Stimulated activated CD4-positive, alpha-beta T cell treated with anti-CD3 and anti-CD28 coated beads, Interleukin-2, amount 100 ng/mL, for 24 hours (primary cell): ENCODE data around the gene LRRC8A.
"Not testable (repeated sequence)": the region's sequence is repeated elsewhere in the genome, so short reads cannot be mapped to it uniquely, and the experiment has no call there.

Experiments used
- DNase-seq, 2 donors: peaks; one replicate each; pipeline ENCODE4 v3.0.0-alpha.2; 2020

The LRRC8A gene

GRCh38 chr9:128881884-128882676 lies at the start of gene LRRC8A, which contains the start of gene KYAT1:
LRRC8A (plus strand) TSS chr9:128882133; CDS start chr9:128907165, 25,032 bp downstream.
KYAT1 (minus strand) TSS chr9:128881950; CDS start chr9:128845405, 36,545 bp downstream.
- peak; percentile 99 for DNase-seq

GRCh38 chr9:128833696-128834095 lies 48.2 kb upstream of the LRRC8A start:
- no peak for DNase-seq

GRCh38 chr9:128835246-128836210 lies 46.4 kb upstream of the LRRC8A start:
- DNase-seq = no peak

- no peak for DNase-seq
Measured at GRCh38 chr9:128836509-128837145, 45.3 kb upstream of the LRRC8A start.

DNA sequence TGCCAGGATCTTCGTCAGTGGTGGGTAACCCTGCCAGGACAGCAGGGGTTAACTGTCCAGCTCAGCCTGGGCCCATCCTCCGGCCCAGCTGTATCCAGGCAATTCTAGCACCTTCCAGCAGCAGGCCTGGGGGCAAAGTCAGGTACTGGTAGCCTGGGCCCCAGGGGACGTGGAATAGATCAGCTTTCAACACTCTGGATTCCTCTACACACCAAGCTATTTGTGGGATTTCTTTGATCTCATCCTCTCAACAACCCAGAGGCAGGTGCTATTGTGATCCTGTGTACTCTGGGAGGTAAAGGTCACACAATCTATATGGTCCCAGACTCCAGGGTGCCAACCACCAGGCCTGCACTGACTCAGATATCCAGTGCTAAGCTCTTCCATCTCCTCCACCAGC lies 43.6 kb upstream of the LRRC8A start:
- no peak for DNase-seq

- DNase-seq = no peak
Measured at GRCh38 chr9:128840524-128840923, 41.4 kb upstream of the LRRC8A start.

DNA sequence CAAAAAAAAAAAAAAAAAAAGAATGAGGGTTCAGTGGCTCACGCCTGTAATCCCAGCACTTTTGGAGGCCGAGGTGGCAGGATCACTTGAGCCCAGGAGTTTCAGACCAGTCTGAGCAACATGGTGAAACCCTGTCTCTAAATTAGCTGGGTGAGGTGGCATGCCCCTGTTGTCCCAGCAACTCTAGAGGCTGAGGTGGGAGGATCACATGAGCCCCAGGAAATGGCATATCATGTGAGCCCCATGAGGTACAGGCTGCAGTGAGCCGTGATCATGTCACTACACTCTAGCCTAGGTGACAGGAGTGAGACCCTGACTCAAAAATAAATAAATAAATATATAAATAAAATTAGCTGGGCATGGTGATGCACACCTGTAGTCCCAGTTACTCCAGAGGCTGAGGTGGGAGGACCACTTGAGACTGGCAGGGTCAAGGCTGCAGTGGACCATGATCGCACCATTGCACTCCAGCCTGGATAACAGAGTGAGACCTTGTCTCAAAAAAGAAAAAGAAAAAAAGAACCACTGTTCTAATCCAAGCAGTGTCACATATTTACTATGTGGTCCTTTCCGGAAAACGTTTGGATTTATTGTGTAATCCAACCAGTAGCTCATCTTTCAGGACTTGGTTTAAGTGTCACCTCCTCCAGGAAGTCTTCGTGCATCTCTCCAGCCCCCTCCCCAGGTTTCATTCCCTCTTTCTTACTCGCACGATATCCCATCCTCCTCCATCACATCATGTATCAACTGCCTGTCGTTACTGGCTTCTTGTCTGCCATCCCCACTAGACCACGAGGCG lies 40.0 kb upstream of the LRRC8A start:
- DNase-seq = no peak

DNA sequence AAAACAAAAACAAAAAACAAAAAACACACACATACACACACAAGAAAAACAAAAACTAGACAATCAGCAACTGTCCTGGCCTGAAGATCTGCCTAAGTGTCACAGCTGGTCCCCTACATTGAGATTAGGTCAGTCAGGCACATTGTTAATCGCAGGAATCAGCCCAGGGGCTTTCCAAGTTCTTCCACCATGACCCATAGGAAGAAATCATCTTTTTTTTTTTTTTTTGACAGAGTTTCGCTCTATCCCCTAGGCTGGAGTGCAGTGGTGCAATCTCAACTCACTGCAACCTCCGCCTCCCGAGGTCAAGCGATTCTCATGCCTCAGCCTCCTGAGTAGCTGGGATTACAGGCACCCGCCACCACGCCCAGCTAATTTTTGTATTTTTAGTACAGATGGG lies 38.8 kb upstream of the LRRC8A start:
- DNase-seq = not testable (repeated sequence)

DNA sequence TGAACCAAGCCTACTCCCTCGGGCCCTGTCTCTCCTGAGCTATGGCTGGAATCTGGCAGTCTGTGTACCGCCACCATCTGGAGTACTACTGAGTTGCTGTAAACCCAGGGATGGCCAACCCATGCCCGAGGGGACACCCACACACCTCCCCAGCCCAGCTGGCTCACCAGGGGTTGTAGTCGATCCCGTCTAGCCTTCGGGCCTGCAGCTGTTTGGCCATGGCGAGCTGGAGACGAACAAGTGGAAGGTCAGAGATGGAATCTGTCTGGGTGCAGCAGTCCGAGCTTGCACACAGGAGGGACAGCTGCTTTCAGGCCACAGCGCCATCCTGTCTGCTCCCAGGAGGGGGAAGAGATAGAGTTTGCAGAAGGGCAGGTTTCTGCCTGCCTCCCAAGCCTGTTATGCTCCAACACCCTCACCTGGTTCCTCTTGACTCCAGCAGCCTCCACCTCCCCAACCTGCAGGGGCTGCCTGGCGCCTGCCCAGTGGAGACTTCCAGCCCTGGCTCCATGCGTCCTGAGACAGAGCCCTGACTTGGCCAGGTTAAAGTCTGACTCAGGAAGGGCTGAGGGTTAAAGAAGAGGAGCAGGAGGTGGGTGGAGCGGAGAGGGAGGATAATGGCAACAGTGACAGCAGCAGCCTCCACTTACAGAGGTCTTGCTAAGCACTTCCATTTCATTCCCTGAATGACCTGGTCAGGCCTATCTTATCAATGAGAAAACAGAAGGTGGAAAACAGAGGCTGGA lies 36.6 kb upstream of the LRRC8A start:
- DNase-seq = no peak

DNA sequence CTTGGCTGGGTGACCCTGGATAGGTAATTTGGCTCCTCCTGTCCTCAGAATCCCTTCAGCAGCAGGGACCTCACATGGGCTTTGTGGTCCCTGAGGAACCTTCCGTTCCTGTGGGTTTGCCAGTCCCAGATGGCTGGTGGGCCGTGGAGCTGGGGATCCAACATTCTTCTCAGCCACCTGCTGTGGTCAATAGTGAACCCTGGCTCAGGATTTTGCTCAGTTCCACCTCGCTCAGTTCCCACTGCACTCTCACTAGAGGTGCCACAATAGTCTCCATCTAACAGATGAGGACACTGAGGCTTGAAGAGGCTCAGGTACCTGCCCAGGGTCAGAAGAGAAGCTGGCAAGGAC lies 35.3 kb upstream of the LRRC8A start:
- DNase-seq = no peak

DNA sequence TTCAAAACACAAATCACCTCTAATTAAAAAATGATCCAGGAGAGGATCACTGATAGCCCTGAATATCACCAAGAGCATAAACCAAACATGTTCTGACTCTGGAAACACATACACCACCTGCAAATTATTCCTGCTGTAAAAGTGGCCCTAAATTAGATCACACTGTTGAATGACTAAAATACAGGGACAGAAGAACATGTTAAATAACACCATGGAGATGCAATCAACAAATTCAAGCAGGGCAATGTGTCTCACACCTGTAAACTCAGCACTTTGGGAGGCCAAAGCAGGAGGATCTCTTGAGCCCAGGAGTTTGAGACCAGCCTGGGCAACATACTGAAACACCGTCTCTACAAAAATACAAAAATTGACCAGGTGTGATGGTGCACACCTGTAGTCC lies 34.1 kb upstream of the LRRC8A start:
- DNase-seq = no peak

DNA sequence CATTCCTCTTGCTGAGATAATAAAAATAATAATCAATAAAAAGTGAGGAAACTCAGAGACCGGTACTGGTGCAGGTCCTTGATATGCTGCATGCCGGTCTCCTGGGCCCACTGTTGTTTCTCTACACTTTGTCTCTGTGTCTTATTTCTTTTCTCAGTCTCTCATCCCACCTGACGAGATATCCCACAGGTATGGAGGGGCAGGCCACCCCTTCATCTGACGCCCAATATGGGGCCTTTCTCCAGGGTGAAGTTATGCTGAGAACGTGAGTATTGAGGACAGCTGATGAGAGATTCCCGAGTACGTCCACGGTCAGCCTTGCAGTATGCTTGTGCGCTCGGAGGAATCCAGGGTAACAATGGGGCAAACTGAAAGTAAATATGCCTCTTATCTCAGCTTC lies 30.9 kb upstream of the LRRC8A start:
- DNase-seq = not testable (repeated sequence)

- DNase-seq = not testable (repeated sequence)
Measured at GRCh38 chr9:128851779-128852600, 29.9 kb upstream of the LRRC8A start.

DNA sequence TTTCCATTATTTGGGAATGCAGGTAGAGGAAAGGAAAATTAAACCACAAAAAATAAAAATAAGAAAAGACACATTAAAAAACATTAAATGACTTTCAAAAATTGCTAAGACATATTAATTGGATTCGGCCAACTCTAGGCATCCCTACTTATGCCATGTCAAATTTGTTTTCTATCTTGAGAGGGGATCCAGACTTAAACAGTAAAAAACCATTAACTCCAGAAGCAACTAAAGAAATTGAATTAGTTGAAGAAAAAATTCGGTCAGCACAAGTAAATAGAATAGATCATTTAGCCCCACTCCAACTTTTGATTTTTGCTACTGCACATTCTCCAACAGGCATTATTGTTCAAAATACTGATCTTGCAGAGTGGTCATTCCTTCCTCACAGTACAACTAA lies 29.3 kb upstream of the LRRC8A start:
- not testable (repeated sequence) for DNase-seq

DNA sequence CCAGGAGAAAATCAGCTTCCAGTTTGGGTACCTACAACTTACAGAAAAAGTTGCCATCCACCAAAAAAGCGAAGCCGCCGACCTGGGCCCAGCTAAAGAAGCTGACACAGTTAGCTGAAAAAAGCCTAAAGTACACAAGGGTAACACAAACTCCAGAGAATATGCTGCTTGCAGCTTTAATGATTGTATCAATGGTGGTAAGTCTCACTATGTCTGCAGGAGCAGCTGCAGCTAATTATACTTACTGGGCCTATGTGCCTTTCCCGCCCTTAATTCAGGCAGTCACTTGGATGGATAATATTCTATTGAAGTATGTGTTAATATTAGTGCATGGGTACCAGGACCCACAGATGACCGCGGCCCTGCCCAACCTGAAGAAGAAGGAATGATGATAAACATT lies 27.5 kb upstream of the LRRC8A start:
- DNase-seq = not testable (repeated sequence)

GRCh38 chr9:128858476-128858875 lies 23.5 kb upstream of the LRRC8A start:
- DNase-seq = not testable (repeated sequence)

GRCh38 chr9:128860937-128861336 lies 21.0 kb upstream of the LRRC8A start:
- no peak for DNase-seq

- no peak for DNase-seq
Measured at GRCh38 chr9:128861501-128861900, 20.4 kb upstream of the LRRC8A start.

DNA sequence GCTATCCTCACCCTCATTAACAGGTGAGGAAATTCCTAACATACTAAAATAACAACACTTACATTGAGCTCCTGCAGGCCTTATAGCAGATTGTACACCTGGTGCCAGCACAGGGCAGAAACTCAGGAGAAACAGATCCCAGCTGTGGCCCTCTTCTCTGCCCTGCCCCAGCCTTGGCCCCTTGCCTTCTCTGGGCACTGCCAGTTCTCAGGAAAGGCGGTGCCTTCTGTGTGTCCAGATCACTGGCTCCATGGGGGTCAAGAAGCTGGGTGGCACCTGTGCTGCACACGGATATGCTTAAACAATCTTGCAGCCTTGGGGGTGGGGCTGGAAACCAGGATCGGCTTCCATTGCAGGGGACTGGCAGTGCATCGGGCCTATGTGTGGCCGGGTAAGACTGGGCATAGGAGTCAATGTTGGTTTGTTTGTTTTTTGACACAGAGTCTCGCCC lies 19.5 kb upstream of the LRRC8A start:
- no peak for DNase-seq

- DNase-seq = peak; percentile 90 to 91
Measured at GRCh38 chr9:128863647-128864046, 18.3 kb upstream of the LRRC8A start.
